ENCODE data around the gene WDR73. TPM values are rescaled to one million over a fixed set of nuclear protein-coding genes. Genes with fewer than 3 reads are reported as not detected.

The WDR73 gene
- polyA plus RNA-seq, 3 donors: 12.1 to 19.9 (median 14.3) TPM

DNA sequence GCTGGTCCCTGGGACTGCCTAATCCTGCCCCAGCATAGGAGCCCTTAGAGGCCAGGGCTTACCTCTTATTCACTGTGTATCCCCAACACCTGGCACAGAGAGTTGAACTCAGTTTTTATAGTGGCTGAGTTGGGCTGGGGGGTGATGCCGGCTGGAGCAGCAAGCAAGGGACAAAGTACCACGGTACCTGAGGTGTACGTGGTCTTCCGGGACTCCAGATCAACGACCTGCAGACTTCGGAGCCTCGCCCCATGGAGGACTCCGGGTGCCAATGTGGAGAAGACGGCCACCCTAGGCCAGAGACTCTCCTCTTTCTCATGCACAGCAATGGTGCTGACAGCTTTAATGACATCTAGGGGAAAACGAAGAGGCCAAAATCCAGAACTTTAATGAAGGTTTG, 8.1 kb downstream of the WDR73 start:
- Histone ChIP-seq H3K4me2 (replicated peaks; ENCODE audit: extremely low read depth, low read length, poor library complexity, severe bottlenecking) (no peak overlapping the region), H3K27me3 (ENCODE audit: control insufficient read depth in 2 of 2, insufficient read depth in 2 of 2, low read length in 2 of 2) (no peaks in the 10 kb centered on the region), H4K20me1 (ENCODE audit: insufficient read depth, low read length) (no peaks in the 10 kb centered on the region), H2AFZ (ENCODE audit: insufficient read depth, low read depth, low read length, poor library complexity, severe bottlenecking) (no peak overlapping the region), H3K9ac (ENCODE audit: insufficient read depth, low read length, poor library complexity, severe bottlenecking) (no peak overlapping the region), H3K79me2 (ENCODE audit: insufficient read depth, low read length) (peaks cover 5% of the 10 kb centered on the region), H3K4me3 (replicated peaks in 1 of 3; ENCODE audit: low read depth in 2 of 3, low read length in 3 of 3) (no peak overlapping the region), H3K4me1 (ENCODE audit: control insufficient read depth in 1 of 2, insufficient read depth in 2 of 2, low read length in 2 of 2) (peaks cover 8 to 9% of the 10 kb centered on the region in 2 donors), H3K9me3 (replicated peaks in 1 of 2; ENCODE audit: control insufficient read depth in 1 of 2, insufficient read depth in 1 of 2, low read length in 2 of 2) (no peaks in the 10 kb centered on the region), H3K27ac (ENCODE audit: low read depth in 1 of 2, low read length in 2 of 2) (no peak overlapping the region), H3K36me3 (replicated peaks in 1 of 2; ENCODE audit: control insufficient read depth in 1 of 2, insufficient read depth in 2 of 2, low read length in 2 of 2) (peaks cover 79 to 100% of the 10 kb centered on the region in 2 donors)
- WGBS (ENCODE audit: insufficient coverage): 98% methylated on average over 8 of the region's 10 CpGs
- intact Hi-C loops (cut with micrococcal nuclease): no loop called here
- H3K9me3 Mint-ChIP-seq: no peaks in the 10 kb centered on the region
- H3K36me3 Mint-ChIP-seq: peaks cover 68 to 96% of the 10 kb centered on the region in 2 donors
- H3K27ac Mint-ChIP-seq: no peak overlapping the region
- H3K27me3 Mint-ChIP-seq (ENCODE audit: low read depth in 3 of 3): peaks cover 0 to 2% (median 0%) of the 10 kb centered on the region in 3 donors
- TF ChIP-seq, protein P1, sequence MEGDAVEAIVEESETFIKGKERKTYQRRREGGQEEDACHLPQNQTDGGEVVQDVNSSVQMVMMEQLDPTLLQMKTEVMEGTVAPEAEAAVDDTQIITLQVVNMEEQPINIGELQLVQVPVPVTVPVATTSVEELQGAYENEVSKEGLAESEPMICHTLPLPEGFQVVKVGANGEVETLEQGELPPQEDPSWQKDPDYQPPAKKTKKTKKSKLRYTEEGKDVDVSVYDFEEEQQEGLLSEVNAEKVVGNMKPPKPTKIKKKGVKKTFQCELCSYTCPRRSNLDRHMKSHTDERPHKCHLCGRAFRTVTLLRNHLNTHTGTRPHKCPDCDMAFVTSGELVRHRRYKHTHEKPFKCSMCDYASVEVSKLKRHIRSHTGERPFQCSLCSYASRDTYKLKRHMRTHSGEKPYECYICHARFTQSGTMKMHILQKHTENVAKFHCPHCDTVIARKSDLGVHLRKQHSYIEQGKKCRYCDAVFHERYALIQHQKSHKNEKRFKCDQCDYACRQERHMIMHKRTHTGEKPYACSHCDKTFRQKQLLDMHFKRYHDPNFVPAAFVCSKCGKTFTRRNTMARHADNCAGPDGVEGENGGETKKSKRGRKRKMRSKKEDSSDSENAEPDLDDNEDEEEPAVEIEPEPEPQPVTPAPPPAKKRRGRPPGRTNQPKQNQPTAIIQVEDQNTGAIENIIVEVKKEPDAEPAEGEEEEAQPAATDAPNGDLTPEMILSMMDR (IDR thresholded peaks at IDR 0.05): no peak
- H3K4me3 Mint-ChIP-seq: no peak overlapping the region
- peaks cover 12% of the 10 kb centered on the region for H3K4me1 Mint-ChIP-seq
- no peak for DNase-seq

GRCh38 chr15:84645496-84645895, 8.6 kb downstream of the WDR73 start:
- no peak overlapping the region for H3K27ac ChIP-seq (ENCODE audit: low read depth in 1 of 2, low read length in 2 of 2)
- no peaks in the 10 kb centered on the region for H3K27me3 ChIP-seq (ENCODE audit: control insufficient read depth in 2 of 2, insufficient read depth in 2 of 2, low read length in 2 of 2)
- H3K9me3 ChIP-seq (replicated peaks in 1 of 2; ENCODE audit: control insufficient read depth in 1 of 2, insufficient read depth in 1 of 2, low read length in 2 of 2): no peaks in the 10 kb centered on the region
- TF ChIP-seq, protein P1 (IDR thresholded peaks at IDR 0.05): no peak
- no peak overlapping the region for H3K4me3 Mint-ChIP-seq
- peaks cover 0 to 2% (median 0%) of the 10 kb centered on the region in 3 donors for H3K27me3 Mint-ChIP-seq (ENCODE audit: low read depth in 3 of 3)
- WGBS (ENCODE audit: insufficient coverage): 96% methylated on average over 10 of the region's 10 CpGs
- no peaks in the 10 kb centered on the region for H3K9me3 Mint-ChIP-seq
- no peak overlapping the region for H3K4me2 ChIP-seq (replicated peaks; ENCODE audit: extremely low read depth, low read length, poor library complexity, severe bottlenecking)
- H3K27ac Mint-ChIP-seq: no peak overlapping the region
- peaks cover 5% of the 10 kb centered on the region for H3K79me2 ChIP-seq (ENCODE audit: insufficient read depth, low read length)
- no peaks in the 10 kb centered on the region for H4K20me1 ChIP-seq (ENCODE audit: insufficient read depth, low read length)
- H3K36me3 ChIP-seq (replicated peaks in 1 of 2; ENCODE audit: control insufficient read depth in 1 of 2, insufficient read depth in 2 of 2, low read length in 2 of 2): peaks cover 81 to 99% of the 10 kb centered on the region in 2 donors
- intact Hi-C loops (cut with micrococcal nuclease): no loop called here
- peaks cover 12% of the 10 kb centered on the region for H3K4me1 Mint-ChIP-seq
- H3K4me1 ChIP-seq (ENCODE audit: control insufficient read depth in 1 of 2, insufficient read depth in 2 of 2, low read length in 2 of 2): peaks cover 8 to 9% of the 10 kb centered on the region in 2 donors
- no peak overlapping the region for H2AFZ ChIP-seq (ENCODE audit: insufficient read depth, low read depth, low read length, poor library complexity, severe bottlenecking)
- peaks cover 70 to 95% of the 10 kb centered on the region in 2 donors for H3K36me3 Mint-ChIP-seq
- no peak for DNase-seq
- no peak overlapping the region for H3K9ac ChIP-seq (ENCODE audit: insufficient read depth, low read length, poor library complexity, severe bottlenecking)
- H3K4me3 ChIP-seq (replicated peaks in 1 of 3; ENCODE audit: low read depth in 2 of 3, low read length in 3 of 3): no peak overlapping the region

All from CD14-positive monocyte (primary cell).